WTC11 (cell line): ENCODE measurements around the gene ATL3. TPM values are rescaled to one million over a fixed set of nuclear protein-coding genes. Genes with fewer than 3 reads are reported as not detected.
A peak's percentile ranks its signal among the peaks of the same experiment; 100 is the strongest.

Experiments
- ATAC-seq: fragments of 200-7000 bp; cut with Tn5 transposase; 2 replicates; pipeline ENCODE4 v1.10.0; 2021; ENCODE audit warnings: mild to moderate bottlenecking, moderate library complexity
- CTCF ChIA-PET: fragments of 300-600 bp; sonication (Branson Sonifier 250); formaldehyde crosslinking; loops from one replicate; lab custom pipeline; 2021; ENCODE audit warnings: antibody characterized with exemption; lab: Charles Lee
- POLR2A ChIA-PET: fragments of 350-600 bp; sonication (Branson Sonifier 250); formaldehyde crosslinking; loops from one replicate; lab custom pipeline; 2021; ENCODE audit warnings: antibody characterized with exemption; lab: Charles Lee
- DNase-seq: peaks from one replicate; pipeline ENCODE4 v3.0.0; 2021; ENCODE audit warnings: low spot score
- H3K27ac Mint-ChIP-seq: 2 replicates; pipeline ENCODE4 v1.8.0; 2021; ENCODE audit warnings: mixed read lengths
- H3K27me3 Mint-ChIP-seq: 2 replicates; pipeline ENCODE4 v1.8.0; 2021; ENCODE audit warnings: low read depth, mild to moderate bottlenecking, moderate library complexity, mixed read lengths
- H3K36me3 Mint-ChIP-seq: 2 replicates; pipeline ENCODE4 v1.8.0; 2021; ENCODE audit warnings: mixed read lengths
- H3K4me1 Mint-ChIP-seq: 2 replicates; pipeline ENCODE4 v1.8.0; 2022; ENCODE audit warnings: mixed read lengths
- H3K4me3 Mint-ChIP-seq: 2 replicates; pipeline ENCODE4 v1.8.0; 2021; ENCODE audit warnings: mild to moderate bottlenecking, moderate library complexity, mixed read lengths
- H3K9me3 Mint-ChIP-seq: 2 replicates; pipeline ENCODE4 v1.8.0; 2021; ENCODE audit warnings: mixed read lengths
- ATF2 ChIP-seq: sonication (generic); formaldehyde crosslinking; IDR thresholded peaks from 2 replicates; pipeline ENCODE4 v1.8.1; 2022; ENCODE audit warnings: low read depth, missing genetic modification reagents, borderline replicate concordance
- CBFB ChIP-seq: sonication (generic); formaldehyde crosslinking; IDR thresholded peaks from 2 replicates; pipeline ENCODE4 v1.8.1; 2022; ENCODE audit warnings: mild to moderate bottlenecking, low read depth, missing genetic modification reagents
- CREM ChIP-seq: sonication (generic); formaldehyde crosslinking; IDR thresholded peaks from 2 replicates; pipeline ENCODE4 v1.8.1; 2022; ENCODE audit warnings: mild to moderate bottlenecking, missing genetic modification reagents, moderate library complexity
- CTCF ChIP-seq: fragments of 200-600 bp; IDR thresholded peaks from 2 replicates; pipeline ENCODE4 v1.8.0; 2022; ENCODE audit warnings: antibody characterized with exemption
- GABPB1 ChIP-seq: sonication (generic); formaldehyde crosslinking; IDR thresholded peaks from 2 replicates; pipeline ENCODE4 v1.8.1; 2023; ENCODE audit warnings: mild to moderate bottlenecking, missing genetic modification reagents
- GTF2I ChIP-seq: fragments of 250-450 bp; sonication (Bioruptor Pico); conservative IDR thresholded peaks from 2 replicates; pipeline ENCODE4 v1.4.0; 2021; ENCODE audit warnings: mild to moderate bottlenecking
- JAZF1 ChIP-seq: fragments of 250-450 bp; sonication (Bioruptor Pico); IDR thresholded peaks from 2 replicates; pipeline ENCODE4 v1.9.0; 2021; ENCODE audit warnings: moderate library complexity, mild to moderate bottlenecking, inconsistent platforms
- MLX ChIP-seq: sonication (generic); formaldehyde crosslinking; IDR thresholded peaks from 2 replicates; pipeline ENCODE4 v1.8.1; 2023; ENCODE audit warnings: mild to moderate bottlenecking, missing genetic modification reagents, moderate library complexity
- MXD4 ChIP-seq: fragments of 250-450 bp; sonication (Bioruptor Pico); IDR thresholded peaks from 2 replicates; pipeline ENCODE4 v1.8.0; 2021; ENCODE audit warnings: mild to moderate bottlenecking, moderate library complexity, borderline replicate concordance
- MYBL2 ChIP-seq: sonication (generic); formaldehyde crosslinking; IDR thresholded peaks from 2 replicates; pipeline ENCODE4 v1.8.1; 2023; ENCODE audit warnings: mild to moderate bottlenecking, moderate library complexity, missing genetic modification reagents
- NFYB ChIP-seq: sonication (generic); formaldehyde crosslinking; conservative IDR thresholded peaks from 2 replicates; pipeline ENCODE4 v1.8.0; 2022; ENCODE audit warnings: low read depth, missing genetic modification reagents
- NR3C1 ChIP-seq: sonication (generic); formaldehyde crosslinking; conservative IDR thresholded peaks from 2 replicates; pipeline ENCODE4 v1.8.1; 2023; ENCODE audit warnings: low read depth, mild to moderate bottlenecking, missing genetic modification reagents
- RELA ChIP-seq: sonication (generic); formaldehyde crosslinking; IDR thresholded peaks from 2 replicates; pipeline ENCODE4 v1.8.1; 2022; ENCODE audit warnings: missing genetic modification reagents, mild to moderate bottlenecking, borderline replicate concordance
- SMAD3 ChIP-seq: sonication (generic); formaldehyde crosslinking; IDR thresholded peaks from 2 replicates; pipeline ENCODE4 v1.8.0; 2022; ENCODE audit warnings: missing genetic modification reagents, mild to moderate bottlenecking, borderline replicate concordance
- SP1 ChIP-seq: sonication (generic); formaldehyde crosslinking; conservative IDR thresholded peaks from 2 replicates; pipeline ENCODE4 v1.8.1; 2022; ENCODE audit warnings: missing genetic modification reagents
- TEAD1 ChIP-seq: sonication (generic); formaldehyde crosslinking; IDR thresholded peaks from 2 replicates; pipeline ENCODE4 v1.8.0; 2022; ENCODE audit warnings: mild to moderate bottlenecking, missing genetic modification reagents
- TP53 ChIP-seq: sonication (generic); formaldehyde crosslinking; IDR thresholded peaks from 2 replicates; pipeline ENCODE4 v1.8.1; 2023; ENCODE audit warnings: mild to moderate bottlenecking, missing genetic modification reagents
- USF1 ChIP-seq: sonication (generic); formaldehyde crosslinking; IDR thresholded peaks from 2 replicates; pipeline ENCODE4 v1.8.0; 2022; ENCODE audit warnings: mild to moderate bottlenecking, missing genetic modification reagents
- ZBTB21 ChIP-seq: sonication (generic); formaldehyde crosslinking; IDR thresholded peaks from 2 replicates; pipeline ENCODE4 v1.8.1; 2023; ENCODE audit warnings: mild to moderate bottlenecking, missing genetic modification reagents, borderline replicate concordance
- ZMAT4 ChIP-seq: fragments of 250-450 bp; sonication (Bioruptor Pico); IDR thresholded peaks from 2 replicates; pipeline ENCODE4 v1.9.0; 2021; ENCODE audit warnings: mild to moderate bottlenecking
- ZNF423 ChIP-seq: fragments of 250-450 bp; sonication (Bioruptor Pico); IDR thresholded peaks from 2 replicates; pipeline ENCODE4 v2.1.2; 2022; ENCODE audit warnings: mild to moderate bottlenecking, moderate library complexity
- total RNA-seq: library from RNA; stranded (reverse); gene quantifications from 3 replicates; pipeline ENCODE4 v1.2.3, GENCODE V29; 2021
- TF ChIP-seq, protein P1 (sequence below): fragments of 250-450 bp; sonication (Bioruptor Pico); IDR thresholded peaks from 2 replicates; pipeline ENCODE4 v1.9.0; 2021; ENCODE audit warnings: moderate library complexity, mild to moderate bottlenecking, inconsistent platforms, borderline replicate concordance
- TF ChIP-seq, protein P2 (sequence below): fragments of 250-450 bp; sonication (Bioruptor Pico); IDR thresholded peaks from 2 replicates; pipeline ENCODE4 v1.8.0; 2021; ENCODE audit warnings: mild to moderate bottlenecking
- TF ChIP-seq, protein P3 (sequence below): sonication (generic); formaldehyde crosslinking; IDR thresholded peaks from 2 replicates; pipeline ENCODE4 v1.8.1; 2022; ENCODE audit warnings: mild to moderate bottlenecking, moderate library complexity, missing genetic modification reagents
- TF ChIP-seq, protein P4 (sequence below): fragments of 250-450 bp; sonication (Bioruptor Pico); IDR thresholded peaks from 2 replicates; pipeline ENCODE4 v1.9.0; 2021; ENCODE audit warnings: mild to moderate bottlenecking, borderline replicate concordance

ATL3 gene
- total RNA-seq, 1 experiment from 2014 or later, result 32.1 TPM

- DNase-seq (no peak), ATAC-seq (no peak)
- no peak overlapping the region for H3K4me3 Mint-ChIP-seq
- POLR2A ChIA-PET, result no interaction called here
- TF ChIP-seq TP53 (CRISPR knock-in tag) (no peak), MXD4 (CRISPR knock-in tag) (no peak), CREM (no peak), MLX (no peak), ZMAT4 (CRISPR knock-in tag) (no peak), ATF2 (CRISPR knock-in tag) (no peak), RELA (CRISPR knock-in tag) (no peak), ZNF423 (CRISPR knock-in tag) (no peak), USF1 (no peak), GTF2I (CRISPR knock-in tag) (no peak), SMAD3 (CRISPR knock-in tag) (no peak), CTCF (no peak), GABPB1 (CRISPR knock-in tag) (no peak), NFYB (no peak)
- TF ChIP-seq, protein P1, sequence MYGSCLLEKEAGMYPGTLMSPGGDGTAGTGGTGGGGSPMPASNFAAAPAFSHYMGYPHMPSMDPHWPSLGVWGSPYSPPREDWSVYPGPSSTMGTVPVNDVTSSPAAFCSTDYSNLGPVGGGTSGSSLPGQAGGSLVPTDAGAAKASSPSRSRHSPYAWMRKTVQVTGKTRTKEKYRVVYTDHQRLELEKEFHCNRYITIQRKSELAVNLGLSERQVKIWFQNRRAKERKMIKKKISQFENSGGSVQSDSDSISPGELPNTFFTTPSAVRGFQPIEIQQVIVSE (CRISPR knock-in tag), result no peak
- no peaks in the 10 kb centered on the region for H3K36me3 Mint-ChIP-seq
- H3K27ac Mint-ChIP-seq, result peak overlapping the region; percentile 8; the same call in 1 of the 2 replicates
- no peaks in the 10 kb centered on the region for H3K27me3 Mint-ChIP-seq
- H3K4me1 Mint-ChIP-seq, result peaks cover 51% of the 10 kb centered on the region
- CTCF ChIA-PET, result interaction anchor here (0.6 kb wide), 1 partner anchor 142 kb away, joined by 8 read pairs; no protein-coding TSS in a partner anchor
- H3K9me3 Mint-ChIP-seq, result no peaks in the 10 kb centered on the region
These were observed 16.7 kb upstream of the ATL3 start for GRCh38 chr11:63687845-63688244.

DNA sequence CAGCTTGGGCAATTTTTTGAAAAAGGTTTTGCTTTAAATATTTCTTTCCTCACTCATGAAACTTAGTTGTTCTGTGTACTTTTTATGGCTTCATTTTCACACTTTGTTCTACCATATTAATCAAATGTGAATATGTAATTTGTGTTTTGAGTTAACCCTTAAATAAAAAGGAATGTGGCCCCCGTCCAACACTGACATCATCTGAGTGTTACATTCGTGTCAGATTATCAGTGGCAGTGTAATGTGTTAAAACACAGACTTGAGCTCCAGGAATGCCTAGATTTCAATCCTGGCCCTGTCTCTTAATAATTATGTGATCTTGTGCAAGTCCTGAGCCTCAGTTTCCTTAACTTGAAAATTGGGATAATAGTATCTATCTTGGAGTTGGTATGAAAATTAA, 15.8 kb upstream of the ATL3 start:
- ChIA-PET POLR2A (no interaction called here), CTCF (interaction anchor here (0.7 kb wide), 1 partner anchor 652 kb away, joined by 3 read pairs; no protein-coding TSS in a partner anchor)
- no peaks in the 10 kb centered on the region for H3K9me3 Mint-ChIP-seq
- H3K36me3 Mint-ChIP-seq, result no peaks in the 10 kb centered on the region
- ATAC-seq (no peak), DNase-seq (no peak)
- H3K27ac Mint-ChIP-seq, result 0 out of 2 replicates have a peak overlapping the region, but pooled peaks have one; percentile 9
- H3K4me1 Mint-ChIP-seq, result peaks cover 54% of the 10 kb centered on the region
- H3K4me3 Mint-ChIP-seq, result no peak overlapping the region
- no peaks in the 10 kb centered on the region for H3K27me3 Mint-ChIP-seq
- TF ChIP-seq SP1 (CRISPR knock-in tag) (no peak), CBFB (no peak), ZBTB21 (CRISPR knock-in tag) (no peak), TEAD1 (CRISPR knock-in tag) (no peak), MYBL2 (CRISPR knock-in tag) (no peak), NR3C1 (CRISPR knock-in tag) (no peak), JAZF1 (CRISPR knock-in tag) (no peak)
- TF ChIP-seq, protein P2, sequence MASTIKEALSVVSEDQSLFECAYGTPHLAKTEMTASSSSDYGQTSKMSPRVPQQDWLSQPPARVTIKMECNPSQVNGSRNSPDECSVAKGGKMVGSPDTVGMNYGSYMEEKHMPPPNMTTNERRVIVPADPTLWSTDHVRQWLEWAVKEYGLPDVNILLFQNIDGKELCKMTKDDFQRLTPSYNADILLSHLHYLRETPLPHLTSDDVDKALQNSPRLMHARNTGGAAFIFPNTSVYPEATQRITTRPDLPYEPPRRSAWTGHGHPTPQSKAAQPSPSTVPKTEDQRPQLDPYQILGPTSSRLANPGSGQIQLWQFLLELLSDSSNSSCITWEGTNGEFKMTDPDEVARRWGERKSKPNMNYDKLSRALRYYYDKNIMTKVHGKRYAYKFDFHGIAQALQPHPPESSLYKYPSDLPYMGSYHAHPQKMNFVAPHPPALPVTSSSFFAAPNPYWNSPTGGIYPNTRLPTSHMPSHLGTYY, result no peak
- TF ChIP-seq, protein P3, sequence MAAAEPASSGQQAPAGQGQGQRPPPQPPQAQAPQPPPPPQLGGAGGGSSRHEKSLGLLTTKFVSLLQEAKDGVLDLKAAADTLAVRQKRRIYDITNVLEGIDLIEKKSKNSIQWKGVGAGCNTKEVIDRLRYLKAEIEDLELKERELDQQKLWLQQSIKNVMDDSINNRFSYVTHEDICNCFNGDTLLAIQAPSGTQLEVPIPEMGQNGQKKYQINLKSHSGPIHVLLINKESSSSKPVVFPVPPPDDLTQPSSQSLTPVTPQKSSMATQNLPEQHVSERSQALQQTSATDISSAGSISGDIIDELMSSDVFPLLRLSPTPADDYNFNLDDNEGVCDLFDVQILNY (CRISPR knock-in tag), result no peak
- TF ChIP-seq, protein P4, sequence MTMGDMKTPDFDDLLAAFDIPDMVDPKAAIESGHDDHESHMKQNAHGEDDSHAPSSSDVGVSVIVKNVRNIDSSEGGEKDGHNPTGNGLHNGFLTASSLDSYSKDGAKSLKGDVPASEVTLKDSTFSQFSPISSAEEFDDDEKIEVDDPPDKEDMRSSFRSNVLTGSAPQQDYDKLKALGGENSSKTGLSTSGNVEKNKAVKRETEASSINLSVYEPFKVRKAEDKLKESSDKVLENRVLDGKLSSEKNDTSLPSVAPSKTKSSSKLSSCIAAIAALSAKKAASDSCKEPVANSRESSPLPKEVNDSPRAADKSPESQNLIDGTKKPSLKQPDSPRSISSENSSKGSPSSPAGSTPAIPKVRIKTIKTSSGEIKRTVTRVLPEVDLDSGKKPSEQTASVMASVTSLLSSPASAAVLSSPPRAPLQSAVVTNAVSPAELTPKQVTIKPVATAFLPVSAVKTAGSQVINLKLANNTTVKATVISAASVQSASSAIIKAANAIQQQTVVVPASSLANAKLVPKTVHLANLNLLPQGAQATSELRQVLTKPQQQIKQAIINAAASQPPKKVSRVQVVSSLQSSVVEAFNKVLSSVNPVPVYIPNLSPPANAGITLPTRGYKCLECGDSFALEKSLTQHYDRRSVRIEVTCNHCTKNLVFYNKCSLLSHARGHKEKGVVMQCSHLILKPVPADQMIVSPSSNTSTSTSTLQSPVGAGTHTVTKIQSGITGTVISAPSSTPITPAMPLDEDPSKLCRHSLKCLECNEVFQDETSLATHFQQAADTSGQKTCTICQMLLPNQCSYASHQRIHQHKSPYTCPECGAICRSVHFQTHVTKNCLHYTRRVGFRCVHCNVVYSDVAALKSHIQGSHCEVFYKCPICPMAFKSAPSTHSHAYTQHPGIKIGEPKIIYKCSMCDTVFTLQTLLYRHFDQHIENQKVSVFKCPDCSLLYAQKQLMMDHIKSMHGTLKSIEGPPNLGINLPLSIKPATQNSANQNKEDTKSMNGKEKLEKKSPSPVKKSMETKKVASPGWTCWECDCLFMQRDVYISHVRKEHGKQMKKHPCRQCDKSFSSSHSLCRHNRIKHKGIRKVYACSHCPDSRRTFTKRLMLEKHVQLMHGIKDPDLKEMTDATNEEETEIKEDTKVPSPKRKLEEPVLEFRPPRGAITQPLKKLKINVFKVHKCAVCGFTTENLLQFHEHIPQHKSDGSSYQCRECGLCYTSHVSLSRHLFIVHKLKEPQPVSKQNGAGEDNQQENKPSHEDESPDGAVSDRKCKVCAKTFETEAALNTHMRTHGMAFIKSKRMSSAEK (CRISPR knock-in tag), result no peak
